Body of pancreas (tissue), 4 donors: ENCODE data around the gene CD48.

Experiments used
- CTCF ChIP-seq, 7 experiments: fragments of 450-650 bp in 4 of 7; fragments of 200-600 bp in 3 of 7; sonication (generic) in 3 of 7; IDR thresholded peaks; one replicate each; pipeline ENCODE4 v1.5.1; 2016 to 2019; ENCODE audit warnings: antibody characterized with exemption in 7 of 7
- POLR2A ChIP-seq, 3 donors: fragments of 450-650 bp; IDR thresholded peaks; one replicate each; pipeline ENCODE4 v1.6.1; 2016; ENCODE audit warnings: antibody characterized with exemption in 3 of 3, mild to moderate bottlenecking in 2 of 3

GRCh38 chr1:160670701-160671100 is 40.9 kb downstream of the CD48 start:
- TF ChIP-seq CTCF (IDR thresholded peaks at IDR 0.05) (no peak), POLR2A (IDR thresholded peaks at IDR 0.05) (no peak)
